HG03521 (cell line): ENCODE results near the gene DENND1A.

Source experiments
- ATAC-seq: cut with Tn5 transposase; IDR thresholded peaks from one replicate; pipeline ENCODE4 v1.9.1; 2021; ENCODE audit warnings: mild to moderate bottlenecking, moderate library complexity; ENCODE audit not compliant: unreplicated experiment

Gene DENND1A

DNA sequence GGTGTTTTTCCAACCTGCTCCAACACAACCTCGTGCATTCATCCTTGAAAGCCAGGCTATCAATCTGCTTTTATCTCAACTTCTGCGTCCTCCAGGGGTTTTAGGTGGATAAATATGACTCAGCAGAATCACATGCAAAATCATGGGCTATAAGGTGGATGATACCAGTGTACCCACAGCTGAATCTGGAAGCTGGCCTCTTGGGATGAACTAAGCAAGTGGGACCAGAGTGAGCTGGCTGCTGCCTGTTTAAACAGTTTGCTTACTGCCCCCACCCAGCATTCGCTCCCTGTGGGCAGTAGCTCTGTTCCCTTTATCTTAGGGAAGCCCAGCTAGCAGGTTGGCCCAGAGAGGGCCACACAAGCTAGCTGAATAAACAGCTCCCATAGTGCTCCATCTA lies 379.9 kb downstream of the DENND1A start:
- ATAC-seq, result no peak

DNA sequence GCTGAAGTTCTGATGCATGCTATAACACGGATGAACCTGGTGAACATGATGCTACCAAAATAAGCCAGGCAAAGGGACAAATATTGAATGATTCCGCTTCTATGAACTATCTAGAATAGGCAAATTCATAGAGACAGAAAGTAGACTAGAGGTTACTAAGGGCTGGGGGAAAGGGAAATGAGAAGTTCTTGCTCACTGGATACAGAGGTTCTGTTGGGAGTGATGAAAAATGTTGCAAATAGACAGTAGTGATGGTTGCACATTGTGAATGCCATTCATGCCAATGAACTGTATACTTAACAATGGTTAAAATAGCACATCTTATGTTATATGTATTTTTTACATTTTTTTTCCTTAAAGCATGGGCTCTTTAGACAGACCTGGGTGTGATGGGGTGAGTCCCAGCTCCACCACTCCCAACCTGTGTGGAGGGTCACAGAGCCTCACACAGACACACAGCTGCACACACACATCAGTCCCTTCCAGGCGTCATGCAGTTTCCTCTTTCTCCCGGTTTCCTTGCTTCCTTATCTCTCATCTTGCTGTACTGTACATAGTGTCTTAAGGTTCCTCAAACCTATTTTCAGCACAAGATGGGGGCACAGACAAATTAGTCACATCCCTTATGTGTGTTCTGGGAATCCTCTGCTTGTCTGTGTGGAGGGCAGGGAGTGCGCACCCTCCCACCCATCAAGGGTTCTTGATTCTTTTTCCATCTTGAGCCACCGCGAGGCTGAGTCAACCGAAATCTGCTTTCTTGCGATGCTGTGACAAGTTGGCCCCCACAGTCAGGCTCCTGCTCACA lies 381.0 kb downstream of the DENND1A start:
- ATAC-seq, result no peak

DNA sequence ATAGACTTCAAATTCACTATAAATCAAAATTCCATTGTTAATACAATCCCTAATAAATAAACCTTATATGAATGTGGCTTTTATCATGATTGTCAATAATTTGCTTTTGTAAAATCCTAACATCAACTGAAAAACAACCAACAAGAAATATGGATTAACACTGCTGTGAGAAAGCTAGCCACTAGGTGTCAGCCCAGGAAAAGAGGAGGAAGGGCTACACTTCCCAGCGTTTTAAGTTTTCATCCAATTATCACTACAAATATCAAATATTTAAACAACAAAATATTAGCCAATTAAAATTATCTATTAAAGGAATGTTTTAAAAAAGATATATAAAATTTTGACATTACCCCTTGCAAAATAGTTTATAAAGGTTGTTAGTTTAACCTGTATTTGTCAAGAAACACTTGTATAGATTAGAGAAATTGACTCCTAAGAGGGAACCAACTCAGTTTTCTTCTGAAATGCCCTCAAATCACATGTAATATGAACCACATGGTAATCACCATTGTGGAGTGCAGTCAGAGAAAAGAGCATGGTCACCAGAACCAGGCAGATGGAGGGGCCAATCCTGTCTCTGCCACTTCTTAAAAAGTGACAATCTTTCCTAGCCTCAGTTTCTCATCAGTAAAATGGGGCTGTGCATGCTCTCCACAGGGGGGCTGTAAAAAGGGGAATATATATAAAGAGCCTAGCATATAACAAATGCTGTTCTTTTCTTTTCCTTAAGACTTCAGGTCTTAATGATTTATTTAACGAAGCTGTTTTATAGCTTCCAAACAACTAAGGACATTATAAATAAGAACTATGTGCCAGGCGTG lies 385.7 kb downstream of the DENND1A start:
- ATAC-seq, result no peak

DNA sequence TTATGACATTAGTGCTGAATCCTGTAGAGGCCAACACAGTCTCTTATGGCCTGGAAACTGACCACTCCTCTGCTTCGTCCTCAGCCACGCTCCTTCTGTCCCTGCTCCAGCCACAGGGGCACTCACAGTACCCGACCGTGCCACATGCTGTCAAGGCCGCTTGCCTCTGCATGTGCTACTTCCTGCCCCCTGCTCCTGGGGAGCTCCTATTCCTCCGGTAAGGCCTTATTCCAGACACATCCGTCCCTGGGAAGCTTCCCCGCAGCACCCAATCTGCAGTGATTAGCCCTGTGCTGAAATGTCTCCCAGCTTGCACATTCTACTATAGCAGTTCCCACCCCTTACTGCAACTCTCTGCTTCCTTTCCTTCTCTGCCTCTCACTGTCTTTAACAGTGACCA lies 386.4 kb downstream of the DENND1A start:
- ATAC-seq, result no peak

DNA sequence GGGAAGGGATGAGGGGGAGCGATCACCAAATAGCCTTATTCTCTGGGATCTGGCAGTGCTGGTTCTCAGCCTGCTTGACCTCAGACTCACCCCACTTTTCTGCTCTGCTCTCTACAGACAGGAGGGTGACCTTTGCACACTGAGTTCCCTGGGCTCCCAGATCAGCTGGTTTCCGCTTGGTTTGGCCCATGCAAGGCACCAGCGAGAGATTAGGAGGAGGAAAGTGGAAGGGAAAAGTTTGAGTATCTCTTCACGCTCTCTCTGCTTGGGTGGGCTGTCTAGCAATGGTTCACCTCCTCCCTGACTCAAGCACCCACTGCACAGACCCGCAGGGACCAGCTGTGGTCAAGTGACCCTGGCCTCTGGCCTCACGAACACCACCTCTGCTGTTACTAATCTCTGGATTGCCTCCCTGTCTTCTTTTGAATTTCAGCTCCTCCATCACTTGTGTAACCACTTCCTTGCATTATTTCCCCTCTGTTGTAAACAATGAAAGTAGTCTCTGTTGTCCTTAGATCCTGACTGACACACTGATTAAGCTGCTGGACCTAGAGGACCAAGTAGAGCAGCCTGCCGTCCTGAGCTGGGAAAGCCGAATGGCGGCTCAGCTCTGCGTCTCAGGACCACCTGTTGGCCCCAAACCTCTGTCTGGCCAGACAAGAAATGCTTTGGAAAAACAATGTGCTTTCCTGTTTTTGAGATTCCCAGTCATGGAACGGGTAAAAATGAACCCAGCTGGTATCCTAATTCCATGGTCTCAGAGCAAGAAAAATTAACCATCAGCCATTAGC lies 387.3 kb downstream of the DENND1A start:
- ATAC-seq, result no peak

GRCh38 chr9:123541411-123541810 lies 388.5 kb downstream of the DENND1A start:
- no peak for ATAC-seq

GRCh38 chr9:123540457-123540856 lies 389.5 kb downstream of the DENND1A start:
- ATAC-seq, result no peak

GRCh38 chr9:123537809-123538208 lies 392.1 kb downstream of the DENND1A start:
- no peak for ATAC-seq

GRCh38 chr9:123536455-123536868 lies 393.5 kb downstream of the DENND1A start:
- no peak for ATAC-seq

DNA sequence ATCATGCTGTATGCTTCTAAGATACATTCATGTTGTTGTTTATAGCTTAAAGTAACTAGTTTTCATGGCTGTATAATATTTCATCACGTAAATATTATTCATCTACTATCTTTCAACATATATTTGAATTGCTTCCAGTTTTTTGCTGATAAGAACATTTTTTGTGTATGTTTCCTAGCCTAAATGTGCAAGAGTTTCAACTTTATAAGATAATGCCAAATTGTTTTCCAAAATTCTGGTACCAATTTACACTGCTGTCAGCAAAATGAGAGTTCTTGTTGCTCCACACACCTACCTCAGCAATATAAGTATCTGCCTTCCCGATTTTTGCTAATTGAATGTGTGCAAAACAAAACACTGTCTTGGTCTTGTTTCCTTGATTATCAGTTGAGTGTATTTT lies 395.6 kb downstream of the DENND1A start:
- no peak for ATAC-seq

DNA sequence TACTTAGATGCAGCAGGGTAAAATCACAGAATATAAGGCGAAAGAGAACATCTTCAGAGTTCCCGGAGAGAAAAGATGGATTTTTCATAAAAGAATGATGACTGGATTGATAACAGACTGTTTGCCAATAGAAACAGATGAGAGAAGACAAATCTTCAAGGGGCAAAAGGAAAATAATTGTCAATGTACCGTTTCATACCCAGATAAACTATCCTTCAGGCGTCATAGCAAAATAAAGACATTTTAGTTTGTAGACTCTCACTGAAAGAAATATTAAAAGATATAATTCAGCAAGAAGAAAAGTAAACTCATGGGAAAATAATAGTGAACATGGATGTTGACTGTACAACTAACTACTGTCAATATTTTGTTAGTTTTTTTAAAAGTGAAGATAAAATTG lies 399.7 kb downstream of the DENND1A start:
- ATAC-seq, result no peak

GRCh38 chr9:123528501-123528900 lies 401.4 kb downstream of the DENND1A start:
- ATAC-seq, result no peak

- ATAC-seq, result no peak
These were observed 401.9 kb downstream of the DENND1A start for GRCh38 chr9:123527981-123528380.

GRCh38 chr9:123525957-123526356 lies 404.0 kb downstream of the DENND1A start:
- no peak for ATAC-seq

GRCh38 chr9:123525424-123525823 lies 404.5 kb downstream of the DENND1A start:
- no peak for ATAC-seq

DNA sequence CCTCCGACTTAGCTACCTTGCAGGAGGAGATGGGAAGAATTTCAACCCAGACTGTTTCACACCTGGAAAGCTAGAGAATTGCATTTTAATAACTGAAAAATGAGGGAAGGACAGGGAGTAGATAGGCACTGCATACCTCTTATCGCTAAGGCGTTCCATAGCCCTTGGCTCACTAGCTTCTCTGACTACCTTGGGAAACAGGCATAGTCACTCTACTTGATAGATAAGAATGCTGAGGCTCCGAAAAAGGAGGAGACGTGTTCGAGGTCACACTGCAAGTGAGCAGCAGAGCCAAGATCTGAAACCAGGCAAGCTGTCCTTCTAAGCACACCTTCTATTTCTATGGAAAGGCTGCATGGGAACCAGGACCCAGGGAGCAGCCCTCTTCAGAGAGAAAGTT lies 405.1 kb downstream of the DENND1A start:
- no peak for ATAC-seq

GRCh38 chr9:123523845-123524244 lies 406.1 kb downstream of the DENND1A start:
- no peak for ATAC-seq

DNA sequence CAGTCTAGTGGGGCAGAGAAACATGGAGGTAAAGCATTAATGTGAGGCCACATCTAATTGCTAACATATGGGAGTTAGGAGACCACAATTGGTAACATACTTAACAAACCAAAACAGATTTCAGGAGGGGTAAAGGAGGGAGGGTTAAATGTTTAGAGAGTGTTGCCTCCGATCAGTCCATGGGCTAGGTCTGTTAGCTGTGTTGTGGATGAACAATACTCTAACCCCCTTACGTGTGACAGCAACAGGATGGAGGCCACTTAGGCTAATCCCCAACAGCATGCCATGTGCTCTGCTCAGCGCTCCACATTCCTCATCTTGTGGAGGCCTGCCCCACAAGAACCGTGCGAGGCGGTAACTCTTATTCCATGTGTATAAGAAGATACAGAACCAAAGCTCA lies 406.9 kb downstream of the DENND1A start:
- no peak for ATAC-seq

- ATAC-seq, result no peak
These were observed 407.7 kb downstream of the DENND1A start for GRCh38 chr9:123522251-123522650.

DNA sequence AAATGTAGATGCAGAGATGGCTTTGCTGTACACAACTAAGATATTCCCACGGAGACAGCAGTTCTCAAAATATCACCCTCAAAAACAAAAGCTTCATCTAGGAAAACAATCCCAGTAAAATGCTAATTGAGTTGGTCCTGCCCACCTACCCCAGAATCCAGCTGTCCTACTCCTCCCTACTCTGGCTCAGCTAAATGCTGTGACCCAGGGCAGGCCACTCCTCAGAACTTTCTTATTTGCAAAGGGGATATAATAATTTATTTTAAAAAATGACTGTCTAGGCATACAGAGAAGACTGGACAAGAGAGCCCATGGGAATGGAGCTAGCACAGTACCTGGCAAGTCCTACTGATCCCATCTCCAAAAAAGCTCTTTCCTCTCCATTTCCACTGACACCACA lies 411.6 kb downstream of the DENND1A start:
- ATAC-seq, result no peak

DNA sequence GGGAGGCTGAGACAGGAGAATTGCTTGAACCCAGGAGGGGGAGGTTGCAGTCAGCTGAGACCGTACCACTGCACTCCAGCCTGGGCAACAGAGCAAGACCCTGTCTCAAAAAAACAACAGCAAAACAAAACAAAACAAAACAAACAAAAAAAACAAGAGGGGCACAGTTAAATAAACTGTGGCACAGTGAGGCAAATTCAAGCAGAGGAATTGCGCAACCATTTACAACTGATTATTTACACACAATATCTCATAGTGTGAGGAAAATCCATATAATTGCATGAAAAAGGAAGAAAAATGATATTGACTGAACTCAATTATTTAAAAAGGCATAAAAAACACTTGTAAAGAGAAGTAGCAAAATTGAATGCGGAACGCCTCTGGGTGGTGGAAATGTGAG lies 412.4 kb downstream of the DENND1A start:
- ATAC-seq, result no peak
